MCF 10A (cell line): ENCODE results near the gene TBC1D22B. TPM values are rescaled to one million over a fixed set of nuclear protein-coding genes. Genes with fewer than 3 reads are reported as not detected.
A peak's percentile ranks its signal among the peaks of the same experiment; 100 is the strongest.
"Not testable (repeated sequence)": the region's sequence is repeated elsewhere in the genome, so short reads cannot be mapped to it uniquely, and the experiment has no call there.

Source experiments
- BruUV-seq: library from RNA; stranded (reverse); fragments of 400-500 nt; replicated peaks from 2 replicates; lab custom pipeline; 2021; lab: Mats Ljungman, UMichigan
- CTCF ChIA-PET: fragments of 300-600 bp; sonication (Branson Sonifier 250); formaldehyde crosslinking; extraction: SDS; loops from one replicate; lab custom pipeline; 2021; ENCODE audit warnings: antibody characterized with exemption, inconsistent platforms; lab: Yijun Ruan, JAX
- POLR2A ChIA-PET: fragments of 300-600, 350-650 bp; sonication (Branson Sonifier 250); formaldehyde crosslinking; extraction: SDS; loops from one replicate; lab custom pipeline; 2020; ENCODE audit warnings: antibody characterized with exemption, inconsistent platforms; lab: Yijun Ruan, JAX
- DNase-seq: peaks from one replicate; pipeline ENCODE4 v3.0.0-alpha.2; 2018; ENCODE audit not compliant: unreplicated experiment
- H3K27ac Mint-ChIP-seq: one replicate; pipeline ENCODE4 v1.8.0; 2022; ENCODE audit warnings: mild to moderate bottlenecking, low read depth, mixed read lengths; ENCODE audit not compliant: unreplicated experiment
- H3K27me3 Mint-ChIP-seq: one replicate; pipeline ENCODE4 v1.8.0; 2022; ENCODE audit warnings: mixed read lengths; ENCODE audit not compliant: insufficient read depth, unreplicated experiment
- H3K36me3 Mint-ChIP-seq: one replicate; pipeline ENCODE4 v1.8.0; 2022; ENCODE audit warnings: mild to moderate bottlenecking, moderate library complexity, mixed read lengths; ENCODE audit not compliant: insufficient read depth, unreplicated experiment
- H3K4me1 Mint-ChIP-seq: one replicate; pipeline ENCODE4 v1.8.0; 2022; ENCODE audit warnings: mixed read lengths; ENCODE audit not compliant: insufficient read depth, unreplicated experiment
- H3K4me3 Mint-ChIP-seq: one replicate; pipeline ENCODE4 v1.8.0; 2022; ENCODE audit warnings: mild to moderate bottlenecking, moderate library complexity, mixed read lengths; ENCODE audit not compliant: unreplicated experiment
- H3K9me3 Mint-ChIP-seq: one replicate; pipeline ENCODE4 v1.8.0; 2022; ENCODE audit warnings: mixed read lengths; ENCODE audit not compliant: unreplicated experiment
- intact Hi-C: fragments of 100-400 bp; cut with micrococcal nuclease; formaldehyde crosslinking; loops from 2 replicates; pipeline ENCODE4 v1.14.1; 2022
- total RNA-seq: library from RNA; stranded (reverse); gene quantifications from 2 replicates; pipeline ENCODE4 v1.2.3, GENCODE V29; 2022
- TF ChIP-seq, protein P1 (sequence below): fragments of 200-600 bp; IDR thresholded peaks from one replicate; pipeline ENCODE4 v1.8.0; 2022; ENCODE audit warnings: antibody characterized with exemption, mild to moderate bottlenecking; ENCODE audit not compliant: unreplicated experiment

TBC1D22B gene
- total RNA-seq, 1 experiment from 2014 or later = 12.9 TPM

DNA sequence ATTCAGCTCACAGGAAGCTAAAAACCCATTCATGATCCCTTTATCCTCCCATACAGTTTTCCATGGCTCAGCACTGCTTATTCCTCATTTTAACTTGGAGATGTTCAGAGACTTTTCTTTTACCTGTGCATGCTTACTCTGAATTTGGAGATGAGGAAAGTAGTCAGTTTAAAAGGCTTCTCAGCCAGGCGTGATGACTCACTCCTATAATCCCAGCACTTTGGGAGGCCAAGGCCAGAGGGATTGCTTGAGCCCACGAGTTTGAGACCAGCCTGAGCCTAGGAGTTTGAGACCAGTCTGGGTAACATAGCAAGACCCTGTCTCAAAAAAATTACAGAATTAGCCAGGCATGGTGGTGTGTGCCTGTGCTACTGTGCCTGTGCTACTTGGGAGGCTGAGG, 30.7 kb downstream of the TBC1D22B start:
- Mint-ChIP-seq H3K9me3 (no peaks in the 10 kb centered on the region), H3K36me3 (peaks cover 89% of the 10 kb centered on the region), H3K4me1 (no peaks in the 10 kb centered on the region), H3K27me3 (no peaks in the 10 kb centered on the region), H3K27ac (no peak overlapping the region), H3K4me3 (no peak overlapping the region)
- DNase-seq = peak; percentile 8
- TF ChIP-seq, protein P1, sequence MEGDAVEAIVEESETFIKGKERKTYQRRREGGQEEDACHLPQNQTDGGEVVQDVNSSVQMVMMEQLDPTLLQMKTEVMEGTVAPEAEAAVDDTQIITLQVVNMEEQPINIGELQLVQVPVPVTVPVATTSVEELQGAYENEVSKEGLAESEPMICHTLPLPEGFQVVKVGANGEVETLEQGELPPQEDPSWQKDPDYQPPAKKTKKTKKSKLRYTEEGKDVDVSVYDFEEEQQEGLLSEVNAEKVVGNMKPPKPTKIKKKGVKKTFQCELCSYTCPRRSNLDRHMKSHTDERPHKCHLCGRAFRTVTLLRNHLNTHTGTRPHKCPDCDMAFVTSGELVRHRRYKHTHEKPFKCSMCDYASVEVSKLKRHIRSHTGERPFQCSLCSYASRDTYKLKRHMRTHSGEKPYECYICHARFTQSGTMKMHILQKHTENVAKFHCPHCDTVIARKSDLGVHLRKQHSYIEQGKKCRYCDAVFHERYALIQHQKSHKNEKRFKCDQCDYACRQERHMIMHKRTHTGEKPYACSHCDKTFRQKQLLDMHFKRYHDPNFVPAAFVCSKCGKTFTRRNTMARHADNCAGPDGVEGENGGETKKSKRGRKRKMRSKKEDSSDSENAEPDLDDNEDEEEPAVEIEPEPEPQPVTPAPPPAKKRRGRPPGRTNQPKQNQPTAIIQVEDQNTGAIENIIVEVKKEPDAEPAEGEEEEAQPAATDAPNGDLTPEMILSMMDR = no peak
- ChIA-PET POLR2A (no interaction called here), CTCF (interaction anchor here (0.6 to 0.7 kb wide), 2 partner anchors 8 to 56 kb away, joined by 3 read pairs; no protein-coding TSS in a partner anchor)
- BruUV-seq = no TSS peak
- intact Hi-C loops = no loop called here

DNA sequence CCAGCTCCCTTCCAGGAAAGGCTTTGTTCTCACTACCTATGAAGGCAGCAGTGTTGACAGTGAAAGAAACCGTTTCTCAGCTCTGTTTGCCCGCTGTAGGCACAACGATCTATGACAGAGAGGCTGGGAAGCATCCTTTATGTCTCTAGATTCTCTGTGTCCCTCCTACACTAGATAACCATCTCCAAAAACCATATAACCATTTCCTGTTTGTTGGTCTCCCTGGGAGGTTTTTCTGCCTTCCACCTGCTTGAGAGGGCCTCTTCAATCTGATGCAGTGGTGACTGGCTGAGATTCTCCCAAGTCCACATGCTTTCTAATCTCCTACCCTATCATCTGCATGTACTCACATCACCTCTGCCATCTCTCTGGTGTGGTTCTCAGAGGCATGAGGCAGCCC, 32.4 kb downstream of the TBC1D22B start:
- Mint-ChIP-seq H3K27ac (no peak overlapping the region), H3K4me1 (no peaks in the 10 kb centered on the region), H3K36me3 (peaks cover 79% of the 10 kb centered on the region), H3K9me3 (no peaks in the 10 kb centered on the region), H3K4me3 (no peak overlapping the region), H3K27me3 (no peaks in the 10 kb centered on the region)
- ChIA-PET CTCF (interaction anchor here (0.6 kb wide), 3 partner anchors 8 to 380 kb away, joined by 3 read pairs; no protein-coding TSS in a partner anchor), POLR2A (no interaction called here)
- intact Hi-C loops = no loop called here
- no peak for DNase-seq
- TF ChIP-seq, protein P1 = no peak
- BruUV-seq = no TSS peak

DNA sequence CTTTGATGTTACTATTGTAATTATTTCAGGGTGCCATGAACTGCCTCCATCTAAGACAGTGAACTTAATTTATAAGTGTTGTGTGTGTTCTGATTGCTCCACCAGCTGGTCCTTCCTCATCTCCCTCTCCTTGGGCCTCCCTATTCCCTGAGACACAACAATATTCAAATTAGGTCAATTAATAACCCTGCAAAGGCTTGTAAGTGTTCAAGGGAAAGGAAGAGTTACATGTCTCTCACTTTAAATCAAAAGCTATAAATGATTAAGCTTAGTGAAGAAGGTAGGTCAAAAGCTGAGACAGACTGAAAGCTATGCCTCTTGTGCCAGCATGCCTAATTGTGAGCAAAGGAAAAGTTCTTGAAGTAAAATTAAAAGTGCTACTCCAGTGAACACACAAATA, 35.9 kb downstream of the TBC1D22B start:
- BruUV-seq = no TSS peak
- H3K36me3 Mint-ChIP-seq = peaks cover 68% of the 10 kb centered on the region
- ChIA-PET POLR2A (no interaction called here), CTCF (interaction anchor here (0.8 to 1.2 kb wide), 4 partner anchors 10 to 89 kb away, joined by 3 to 6 read pairs (median 5); no protein-coding TSS in a partner anchor)
- no peaks in the 10 kb centered on the region for H3K9me3 Mint-ChIP-seq
- H3K4me1 Mint-ChIP-seq = no peaks in the 10 kb centered on the region
- intact Hi-C loops = no loop called here
- TF ChIP-seq, protein P1 = no peak
- no peaks in the 10 kb centered on the region for H3K27me3 Mint-ChIP-seq
- H3K27ac Mint-ChIP-seq = no peak overlapping the region
- no peak overlapping the region for H3K4me3 Mint-ChIP-seq
- DNase-seq = no peak

DNA sequence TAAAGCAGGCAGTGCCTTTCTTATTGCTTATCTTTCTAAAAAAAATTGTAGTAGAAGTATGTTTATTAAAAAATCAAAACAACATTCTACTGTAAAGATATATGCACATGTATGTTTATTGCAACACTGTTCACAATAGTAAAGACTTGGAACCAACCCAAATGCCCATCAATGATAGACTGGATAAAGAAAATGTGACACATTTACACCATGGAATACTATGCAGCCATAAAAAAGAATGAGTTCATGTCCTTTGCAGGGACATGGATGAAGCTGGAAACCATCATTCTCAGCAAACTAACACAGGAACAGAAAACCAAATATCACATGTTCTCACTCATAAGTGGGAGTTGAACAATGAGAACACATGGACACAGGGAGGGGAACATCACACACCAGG, 40.1 kb downstream of the TBC1D22B start:
- BruUV-seq, H3K27me3 Mint-ChIP-seq, intact Hi-C loops, H3K4me1 Mint-ChIP-seq, H3K9me3 Mint-ChIP-seq, H3K4me3 Mint-ChIP-seq, H3K27ac Mint-ChIP-seq, DNase-seq: not testable (repeated sequence)
- H3K36me3 Mint-ChIP-seq = peaks cover 66% of the 10 kb centered on the region
- CTCF ChIA-PET = interaction anchor here (0.6 kb wide), 2 partner anchors 20 to 81 kb away, joined by 3 read pairs; no protein-coding TSS in a partner anchor
- POLR2A ChIA-PET = interaction anchor here (1.0 kb wide), 1 partner anchor 35 kb away, joined by 3 read pairs; no protein-coding TSS in a partner anchor
